ENCODE measurements around the gene CREB1. TPM values are rescaled to one million over a fixed set of nuclear protein-coding genes. Genes with fewer than 3 reads are reported as not detected.

Gene CREB1
- total RNA-seq, 2 donors from 2014 or later, result 87.1 to 105 TPM

DNA sequence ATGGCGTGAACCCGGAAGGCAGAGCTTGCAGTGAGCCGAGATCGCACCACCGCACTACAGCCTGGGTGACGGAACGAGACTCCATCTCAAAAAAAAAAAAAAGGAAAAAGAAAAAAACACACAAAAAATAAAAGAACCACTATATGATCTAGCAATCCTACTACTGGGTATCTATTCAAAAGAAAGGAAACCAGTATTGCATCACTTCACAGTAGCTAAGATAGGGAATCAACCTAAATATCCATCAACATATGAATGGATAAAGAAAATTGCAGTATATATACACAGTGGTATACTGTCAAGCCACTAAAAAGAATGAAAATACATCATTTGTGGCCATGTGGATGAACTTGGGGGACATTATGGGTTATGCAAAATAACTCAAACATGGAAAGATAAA is 57.5 kb downstream of the CREB1 start:
- Mint-ChIP-seq H3K9me3 (peaks cover 15% of the 10 kb centered on the region), H3K4me1 (no peaks in the 10 kb centered on the region), H3K36me3 (ENCODE audit: low read depth) (peaks cover 78% of the 10 kb centered on the region), H3K27ac (no peak overlapping the region), H3K27me3 (ENCODE audit: insufficient read depth) (no peaks in the 10 kb centered on the region), H3K4me3 (no peak overlapping the region)
- Histone ChIP-seq H3K36me3 (ENCODE audit: control insufficient read depth, insufficient read depth, low read length) (peaks cover 96% of the 10 kb centered on the region), H3K4me3 (ENCODE audit: low read length) (no peak overlapping the region), H3K9me3 (ENCODE audit: control insufficient read depth, low read length) (peaks cover 22% of the 10 kb centered on the region), H3K27me3 (ENCODE audit: control insufficient read depth, insufficient read depth, low read length, poor library complexity, severe bottlenecking) (no peaks in the 10 kb centered on the region), H3K27ac (ENCODE audit: low read depth, low read length) (no peak overlapping the region), H3K4me1 (ENCODE audit: control insufficient read depth, insufficient read depth, low read length) (no peaks in the 10 kb centered on the region), H3K9ac (ENCODE audit: extremely low read depth, low read length, poor library complexity, severe bottlenecking) (no peak overlapping the region)
- no peak for DNase-seq
- TF ChIP-seq, protein P1, sequence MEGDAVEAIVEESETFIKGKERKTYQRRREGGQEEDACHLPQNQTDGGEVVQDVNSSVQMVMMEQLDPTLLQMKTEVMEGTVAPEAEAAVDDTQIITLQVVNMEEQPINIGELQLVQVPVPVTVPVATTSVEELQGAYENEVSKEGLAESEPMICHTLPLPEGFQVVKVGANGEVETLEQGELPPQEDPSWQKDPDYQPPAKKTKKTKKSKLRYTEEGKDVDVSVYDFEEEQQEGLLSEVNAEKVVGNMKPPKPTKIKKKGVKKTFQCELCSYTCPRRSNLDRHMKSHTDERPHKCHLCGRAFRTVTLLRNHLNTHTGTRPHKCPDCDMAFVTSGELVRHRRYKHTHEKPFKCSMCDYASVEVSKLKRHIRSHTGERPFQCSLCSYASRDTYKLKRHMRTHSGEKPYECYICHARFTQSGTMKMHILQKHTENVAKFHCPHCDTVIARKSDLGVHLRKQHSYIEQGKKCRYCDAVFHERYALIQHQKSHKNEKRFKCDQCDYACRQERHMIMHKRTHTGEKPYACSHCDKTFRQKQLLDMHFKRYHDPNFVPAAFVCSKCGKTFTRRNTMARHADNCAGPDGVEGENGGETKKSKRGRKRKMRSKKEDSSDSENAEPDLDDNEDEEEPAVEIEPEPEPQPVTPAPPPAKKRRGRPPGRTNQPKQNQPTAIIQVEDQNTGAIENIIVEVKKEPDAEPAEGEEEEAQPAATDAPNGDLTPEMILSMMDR (conservative IDR thresholded peaks at IDR 0.05), result no peak
- WGBS, 2 experiments (ENCODE audit: insufficient coverage in 1 of 2, insufficient read length in 1 of 2), result 100% methylated on average over 2 of the region's 7 CpGs; no CpG with 5 or more reads in 1 of the 2 experiments

DNA sequence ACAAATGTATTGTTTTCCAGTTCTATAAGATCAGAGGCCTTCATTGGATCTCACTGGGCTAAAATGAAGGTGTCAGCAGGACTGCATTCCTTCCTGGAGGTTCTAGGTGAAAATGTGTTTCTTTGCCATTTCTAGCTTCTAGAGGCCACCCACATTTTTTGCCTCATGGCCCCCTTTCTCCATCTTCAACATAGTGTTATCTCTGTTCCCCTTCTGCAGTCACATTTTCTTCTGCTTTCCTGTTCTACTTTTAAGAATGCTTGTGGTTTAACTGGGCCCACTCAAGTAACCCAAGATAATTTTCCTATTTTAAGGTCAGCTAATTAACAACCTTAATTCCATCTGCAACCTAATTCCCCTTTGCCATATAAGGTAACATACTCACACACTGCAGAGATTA is 59.4 kb downstream of the CREB1 start:
- TF ChIP-seq, protein P1 (conservative IDR thresholded peaks at IDR 0.05), result no peak
- Mint-ChIP-seq H3K4me1 (no peaks in the 10 kb centered on the region), H3K4me3 (no peak overlapping the region), H3K9me3 (peaks cover 22% of the 10 kb centered on the region), H3K27me3 (ENCODE audit: insufficient read depth) (no peaks in the 10 kb centered on the region), H3K27ac (no peak overlapping the region), H3K36me3 (ENCODE audit: low read depth) (peaks cover 86% of the 10 kb centered on the region)
- Histone ChIP-seq H3K4me3 (ENCODE audit: low read length) (no peak overlapping the region), H3K36me3 (ENCODE audit: control insufficient read depth, insufficient read depth, low read length) (peaks cover 95% of the 10 kb centered on the region), H3K9ac (ENCODE audit: extremely low read depth, low read length, poor library complexity, severe bottlenecking) (no peak overlapping the region), H3K27ac (ENCODE audit: low read depth, low read length) (no peak overlapping the region), H3K4me1 (ENCODE audit: control insufficient read depth, insufficient read depth, low read length) (no peaks in the 10 kb centered on the region), H3K9me3 (ENCODE audit: control insufficient read depth, low read length) (peaks cover 24% of the 10 kb centered on the region), H3K27me3 (ENCODE audit: control insufficient read depth, insufficient read depth, low read length, poor library complexity, severe bottlenecking) (no peaks in the 10 kb centered on the region)
- DNase-seq, result no peak

DNA sequence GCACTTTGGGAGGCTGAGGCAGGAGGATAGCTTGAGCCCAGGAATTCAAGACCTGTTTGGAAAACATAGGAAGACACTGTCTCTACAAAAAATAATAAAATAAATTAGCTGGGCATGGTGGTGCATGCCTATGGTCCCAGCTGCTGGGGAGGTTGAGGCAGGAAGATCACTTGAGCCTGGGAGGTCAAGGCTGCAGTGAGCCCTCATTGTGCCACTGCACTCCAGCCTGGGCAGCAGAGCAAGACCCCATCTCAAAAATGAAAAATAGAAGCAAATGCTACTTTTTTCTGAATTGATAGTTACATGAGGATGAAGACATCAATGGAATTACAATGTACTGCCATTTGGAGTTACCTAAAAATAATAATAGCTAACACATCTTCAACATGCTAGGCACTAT is 63.5 kb downstream of the CREB1 start:
- no peak for DNase-seq
- H3K36me3 Mint-ChIP-seq (ENCODE audit: low read depth), result peaks cover 76% of the 10 kb centered on the region
- Histone ChIP-seq H3K27ac (ENCODE audit: low read depth, low read length) (no peak overlapping the region), H3K4me1 (ENCODE audit: control insufficient read depth, insufficient read depth, low read length) (no peaks in the 10 kb centered on the region), H3K9ac (ENCODE audit: extremely low read depth, low read length, poor library complexity, severe bottlenecking) (no peak overlapping the region), H3K27me3 (ENCODE audit: control insufficient read depth, insufficient read depth, low read length, poor library complexity, severe bottlenecking) (no peaks in the 10 kb centered on the region), H3K4me3 (ENCODE audit: low read length) (no peak overlapping the region), H3K9me3 (ENCODE audit: control insufficient read depth, low read length) (peaks cover 24% of the 10 kb centered on the region), H3K36me3 (ENCODE audit: control insufficient read depth, insufficient read depth, low read length) (peaks cover 82% of the 10 kb centered on the region)
- H3K4me3 Mint-ChIP-seq, result no peak overlapping the region
- H3K9me3 Mint-ChIP-seq, result peaks cover 22% of the 10 kb centered on the region
- H3K4me1 Mint-ChIP-seq, result peaks cover 4% of the 10 kb centered on the region
- no peak overlapping the region for H3K27ac Mint-ChIP-seq
- H3K27me3 Mint-ChIP-seq (ENCODE audit: insufficient read depth), result no peaks in the 10 kb centered on the region
- TF ChIP-seq, protein P1 (conservative IDR thresholded peaks at IDR 0.05), result no peak
